Parathyroid adenoma (tissue), 2 donors: ENCODE data around the gene EYA2.

Experiments
- H2AFZ ChIP-seq: fragments of 300-600 bp; sonication (generic); one replicate; pipeline ENCODE4 v1.7.0; 2017; ENCODE audit warnings: antibody characterized with exemption, mild to moderate bottlenecking
- H3K27ac ChIP-seq: fragments of 300-600 bp; sonication (generic); one replicate; pipeline ENCODE4 v1.7.0; 2017
- H3K27me3 ChIP-seq: fragments of 300-600 bp; sonication (generic); one replicate; pipeline ENCODE4 v1.7.0; 2017; ENCODE audit warnings: low read length; ENCODE audit not compliant: control insufficient read depth, insufficient read depth
- H3K36me3 ChIP-seq: fragments of 300-600 bp; sonication (generic); one replicate; pipeline ENCODE4 v1.7.0; 2017; ENCODE audit warnings: low read length; ENCODE audit not compliant: control insufficient read depth, insufficient read depth
- H3K4me1 ChIP-seq: fragments of 300-600 bp; sonication (generic); one replicate; pipeline ENCODE4 v1.7.0; 2017; ENCODE audit warnings: control low read depth
- H3K4me2 ChIP-seq: fragments of 300-600 bp; sonication (generic); one replicate; pipeline ENCODE4 v1.7.0; 2017; ENCODE audit warnings: low read length
- H3K4me3 ChIP-seq: fragments of 300-600 bp; sonication (generic); one replicate; pipeline ENCODE4 v1.7.0; 2017; ENCODE audit warnings: low read depth, low read length
- H3K79me2 ChIP-seq: fragments of 300-600 bp; sonication (generic); one replicate; pipeline ENCODE4 v1.7.0; 2017; ENCODE audit warnings: control low read depth
- H3K9ac ChIP-seq: fragments of 300-600 bp; sonication (generic); one replicate; pipeline ENCODE4 v1.7.0; 2017; ENCODE audit warnings: mild to moderate bottlenecking
- H3K9me3 ChIP-seq: fragments of 300-600 bp; sonication (generic); one replicate; pipeline ENCODE4 v1.7.0; 2017; ENCODE audit warnings: low read length; ENCODE audit not compliant: control insufficient read depth
- CTCF ChIP-seq: fragments of 300-600 bp; sonication (generic); IDR thresholded peaks from one replicate; pipeline ENCODE4 v1.7.0; 2017; ENCODE audit warnings: antibody characterized with exemption, mild to moderate bottlenecking
- donor health status: primary hyperparathyroidism.

Gene EYA2

GRCh38 chr20:47031821-47032220 lies 137.2 kb downstream of the EYA2 start:
- Histone ChIP-seq H3K79me2 (no peaks in the 10 kb centered on the region), H3K27ac (peak overlapping the region; percentile 82), H3K4me2 (no peak overlapping the region), H3K4me1 (peaks cover 62% of the 10 kb centered on the region), H2AFZ (no peak overlapping the region), H3K9ac (no peak overlapping the region), H3K9me3 (no peaks in the 10 kb centered on the region), H3K27me3 (no peaks in the 10 kb centered on the region), H3K4me3 (no peak overlapping the region), H3K36me3 (no peaks in the 10 kb centered on the region)
- no peak for TF ChIP-seq CTCF

GRCh38 chr20:47032933-47033578 lies 138.4 kb downstream of the EYA2 start:
- Histone ChIP-seq H3K79me2 (no peaks in the 10 kb centered on the region), H3K27me3 (no peaks in the 10 kb centered on the region), H3K36me3 (no peaks in the 10 kb centered on the region), H3K9me3 (no peaks in the 10 kb centered on the region), H2AFZ (peak overlapping the region; percentile 18), H3K9ac (no peak overlapping the region), H3K4me2 (no peak overlapping the region), H3K4me1 (peaks cover 55% of the 10 kb centered on the region), H3K27ac (peak overlapping the region; percentile 82), H3K4me3 (no peak overlapping the region)
- no peak for TF ChIP-seq CTCF

DNA sequence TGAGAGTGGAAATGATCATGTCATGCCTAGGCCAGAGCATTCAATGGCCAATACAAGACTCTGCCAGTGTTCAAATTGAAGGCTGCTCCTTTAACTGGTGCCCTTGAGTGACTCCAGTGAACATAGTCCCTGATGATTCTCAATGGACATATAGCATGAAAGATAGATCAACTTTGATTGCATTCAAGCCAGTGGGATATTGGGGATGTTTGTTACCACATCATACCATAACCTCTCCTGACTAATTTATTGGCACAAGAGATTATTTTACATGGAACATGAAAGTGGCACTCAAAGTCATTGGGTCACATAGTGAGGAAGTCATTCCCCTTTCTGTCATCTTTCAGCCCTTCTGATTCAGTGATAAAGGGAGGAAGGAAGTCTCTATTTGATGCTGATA lies 139.0 kb downstream of the EYA2 start:
- Histone ChIP-seq H3K27me3 (no peaks in the 10 kb centered on the region), H3K4me2 (no peak overlapping the region), H3K4me3 (no peak overlapping the region), H3K27ac (peak overlapping the region; percentile 82), H3K9me3 (no peaks in the 10 kb centered on the region), H2AFZ (no peak overlapping the region), H3K36me3 (no peaks in the 10 kb centered on the region), H3K4me1 (peaks cover 55% of the 10 kb centered on the region), H3K79me2 (no peaks in the 10 kb centered on the region), H3K9ac (no peak overlapping the region)
- no peak for TF ChIP-seq CTCF

GRCh38 chr20:47035026-47035590 lies 140.5 kb downstream of the EYA2 start:
- Histone ChIP-seq H3K36me3 (no peaks in the 10 kb centered on the region), H3K4me3 (no peak overlapping the region), H3K9me3 (no peaks in the 10 kb centered on the region), H3K79me2 (no peaks in the 10 kb centered on the region), H3K27me3 (no peaks in the 10 kb centered on the region), H3K4me1 (peaks cover 47% of the 10 kb centered on the region), H2AFZ (no peak overlapping the region), H3K4me2 (no peak overlapping the region), H3K27ac (peak overlapping the region; percentile 40), H3K9ac (no peak overlapping the region)
- TF ChIP-seq CTCF = no peak
